DOHH2 (cell line): Measurements from ENCODE around the gene KCNMA1.

Experiments used
- CTCF ChIP-seq: fragments of 200-600 bp; sonication (generic); IDR thresholded peaks from one replicate; pipeline ENCODE4 v1.5.1; 2014; ENCODE audit warnings: antibody characterized with exemption, mild to moderate bottlenecking, low read depth, low read length; ENCODE audit not compliant: poor library complexity, severe bottlenecking
- EZH2phosphoT487 ChIP-seq: fragments of 200-600 bp; sonication (generic); IDR thresholded peaks from 2 replicates; pipeline ENCODE4 v1.6.1; 2017; ENCODE audit warnings: borderline replicate concordance, mild to moderate bottlenecking, antibody characterized with exemption, low read length, moderate library complexity, mixed read lengths

- TF ChIP-seq CTCF (no peak), EZH2phosphoT487 (no peak)
These were observed 52.7 kb downstream of the KCNMA1 start for GRCh38 chr10:77584938-77585337.
